HL-60 (cell line): ENCODE results near the gene CETN3.

ENCODE experiments used
- DNase-seq, 2 experiments: peaks; one replicate each; pipeline ENCODE4 v3.0.0-alpha.2; 2010 to 2020; ENCODE audit warnings: low read depth in 1 of 2, low spot score in 1 of 2
- H3K27ac ChIP-seq: fragments of 250-450 bp; sonication (Bioruptor Pico); replicated peaks from 2 replicates; pipeline ENCODE4 v1.5.1; 2020; ENCODE audit warnings: mild to moderate bottlenecking, moderate library complexity
- H3K27me3 ChIP-seq: fragments of 250-450 bp; sonication (Bioruptor Pico); 2 replicates; pipeline ENCODE4 v1.5.1; 2021; ENCODE audit warnings: mild to moderate bottlenecking, moderate library complexity; ENCODE audit not compliant: insufficient read depth, poor library complexity, severe bottlenecking
- H3K4me3 ChIP-seq: replicated peaks from 2 replicates; pipeline ENCODE4 v1.5.1; 2011; ENCODE audit warnings: mild to moderate bottlenecking, control low read depth, low read length; ENCODE audit not compliant: insufficient read depth
- GABPA ChIP-seq: IDR thresholded peaks from 2 replicates; pipeline ENCODE4 v1.6.1; 2012; ENCODE audit warnings: low read depth
- POLR2AphosphoS5 ChIP-seq: IDR thresholded peaks from 2 replicates; pipeline ENCODE4 v1.6.1; 2012; ENCODE audit warnings: low read depth
- SPI1 ChIP-seq: IDR thresholded peaks from 2 replicates; pipeline ENCODE4 v1.6.1; 2012; ENCODE audit warnings: low read depth, mild to moderate bottlenecking, borderline replicate concordance
- TF ChIP-seq, protein P1 (sequence below): IDR thresholded peaks from 2 replicates; pipeline ENCODE4 v1.6.1; 2012; ENCODE audit warnings: low read depth; ENCODE audit not compliant: insufficient replicate concordance
- TF ChIP-seq, protein P2 (sequence below): IDR thresholded peaks from one replicate; pipeline ENCODE4 v1.5.1; 2011; ENCODE audit warnings: low read length, control low read depth, inconsistent platforms; ENCODE audit not compliant: insufficient read depth

The CETN3 gene

DNA sequence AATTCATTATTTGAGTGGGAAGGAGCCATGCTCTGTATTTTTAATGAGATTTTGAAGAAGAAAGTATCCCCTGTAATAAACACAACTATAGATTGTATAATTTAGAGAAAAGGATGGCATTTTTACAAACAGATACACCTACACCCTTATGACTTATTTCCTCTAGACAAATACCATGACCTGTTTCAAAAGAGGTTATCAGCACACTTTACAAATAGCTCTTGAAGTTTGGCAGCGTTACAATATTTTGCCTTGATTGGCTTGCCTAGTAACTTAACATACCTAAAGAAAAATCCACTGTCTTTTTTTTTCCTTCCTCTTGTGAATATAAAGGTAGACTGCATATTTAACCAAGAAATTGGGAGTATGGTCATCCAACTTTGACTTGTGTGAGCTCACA is 28.5 kb upstream of the CETN3 start:
- no peaks in the 10 kb centered on the region for H3K27me3 ChIP-seq
- no peak for DNase-seq
- H3K4me3 ChIP-seq: no peak overlapping the region
- TF ChIP-seq, protein P1, sequence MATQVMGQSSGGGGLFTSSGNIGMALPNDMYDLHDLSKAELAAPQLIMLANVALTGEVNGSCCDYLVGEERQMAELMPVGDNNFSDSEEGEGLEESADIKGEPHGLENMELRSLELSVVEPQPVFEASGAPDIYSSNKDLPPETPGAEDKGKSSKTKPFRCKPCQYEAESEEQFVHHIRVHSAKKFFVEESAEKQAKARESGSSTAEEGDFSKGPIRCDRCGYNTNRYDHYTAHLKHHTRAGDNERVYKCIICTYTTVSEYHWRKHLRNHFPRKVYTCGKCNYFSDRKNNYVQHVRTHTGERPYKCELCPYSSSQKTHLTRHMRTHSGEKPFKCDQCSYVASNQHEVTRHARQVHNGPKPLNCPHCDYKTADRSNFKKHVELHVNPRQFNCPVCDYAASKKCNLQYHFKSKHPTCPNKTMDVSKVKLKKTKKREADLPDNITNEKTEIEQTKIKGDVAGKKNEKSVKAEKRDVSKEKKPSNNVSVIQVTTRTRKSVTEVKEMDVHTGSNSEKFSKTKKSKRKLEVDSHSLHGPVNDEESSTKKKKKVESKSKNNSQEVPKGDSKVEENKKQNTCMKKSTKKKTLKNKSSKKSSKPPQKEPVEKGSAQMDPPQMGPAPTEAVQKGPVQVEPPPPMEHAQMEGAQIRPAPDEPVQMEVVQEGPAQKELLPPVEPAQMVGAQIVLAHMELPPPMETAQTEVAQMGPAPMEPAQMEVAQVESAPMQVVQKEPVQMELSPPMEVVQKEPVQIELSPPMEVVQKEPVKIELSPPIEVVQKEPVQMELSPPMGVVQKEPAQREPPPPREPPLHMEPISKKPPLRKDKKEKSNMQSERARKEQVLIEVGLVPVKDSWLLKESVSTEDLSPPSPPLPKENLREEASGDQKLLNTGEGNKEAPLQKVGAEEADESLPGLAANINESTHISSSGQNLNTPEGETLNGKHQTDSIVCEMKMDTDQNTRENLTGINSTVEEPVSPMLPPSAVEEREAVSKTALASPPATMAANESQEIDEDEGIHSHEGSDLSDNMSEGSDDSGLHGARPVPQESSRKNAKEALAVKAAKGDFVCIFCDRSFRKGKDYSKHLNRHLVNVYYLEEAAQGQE: no peak
- TF ChIP-seq SPI1: no peak
- TF ChIP-seq GABPA: no peak
- TF ChIP-seq, protein P2, sequence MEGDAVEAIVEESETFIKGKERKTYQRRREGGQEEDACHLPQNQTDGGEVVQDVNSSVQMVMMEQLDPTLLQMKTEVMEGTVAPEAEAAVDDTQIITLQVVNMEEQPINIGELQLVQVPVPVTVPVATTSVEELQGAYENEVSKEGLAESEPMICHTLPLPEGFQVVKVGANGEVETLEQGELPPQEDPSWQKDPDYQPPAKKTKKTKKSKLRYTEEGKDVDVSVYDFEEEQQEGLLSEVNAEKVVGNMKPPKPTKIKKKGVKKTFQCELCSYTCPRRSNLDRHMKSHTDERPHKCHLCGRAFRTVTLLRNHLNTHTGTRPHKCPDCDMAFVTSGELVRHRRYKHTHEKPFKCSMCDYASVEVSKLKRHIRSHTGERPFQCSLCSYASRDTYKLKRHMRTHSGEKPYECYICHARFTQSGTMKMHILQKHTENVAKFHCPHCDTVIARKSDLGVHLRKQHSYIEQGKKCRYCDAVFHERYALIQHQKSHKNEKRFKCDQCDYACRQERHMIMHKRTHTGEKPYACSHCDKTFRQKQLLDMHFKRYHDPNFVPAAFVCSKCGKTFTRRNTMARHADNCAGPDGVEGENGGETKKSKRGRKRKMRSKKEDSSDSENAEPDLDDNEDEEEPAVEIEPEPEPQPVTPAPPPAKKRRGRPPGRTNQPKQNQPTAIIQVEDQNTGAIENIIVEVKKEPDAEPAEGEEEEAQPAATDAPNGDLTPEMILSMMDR: no peak
- no peak for TF ChIP-seq POLR2AphosphoS5
- no peak overlapping the region for H3K27ac ChIP-seq

DNA sequence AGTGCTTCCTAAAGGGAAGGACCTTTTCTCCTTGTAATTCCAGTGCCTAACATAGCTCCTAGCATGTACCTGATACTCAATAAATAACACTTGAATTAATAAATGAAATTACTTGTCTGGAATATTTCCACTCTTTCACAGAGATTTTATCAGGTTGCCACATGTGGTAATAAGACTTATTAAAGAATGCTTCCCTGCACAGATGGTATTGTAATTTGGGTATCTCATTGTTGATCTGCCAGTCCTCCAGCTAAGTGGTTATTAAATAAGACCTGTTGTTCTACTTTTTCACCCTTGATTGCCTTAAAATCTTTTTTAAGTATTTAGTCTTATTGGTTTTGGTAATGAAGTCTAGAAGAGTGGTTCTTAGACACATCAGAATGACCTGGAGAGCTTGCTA is 28.1 kb upstream of the CETN3 start:
- TF ChIP-seq, protein P2: no peak
- TF ChIP-seq, protein P1: no peak
- no peak for TF ChIP-seq GABPA
- TF ChIP-seq POLR2AphosphoS5: no peak
- no peak for TF ChIP-seq SPI1
- Histone ChIP-seq H3K27me3 (no peaks in the 10 kb centered on the region), H3K4me3 (no peak overlapping the region), H3K27ac (no peak overlapping the region)
- no peak for DNase-seq

DNA sequence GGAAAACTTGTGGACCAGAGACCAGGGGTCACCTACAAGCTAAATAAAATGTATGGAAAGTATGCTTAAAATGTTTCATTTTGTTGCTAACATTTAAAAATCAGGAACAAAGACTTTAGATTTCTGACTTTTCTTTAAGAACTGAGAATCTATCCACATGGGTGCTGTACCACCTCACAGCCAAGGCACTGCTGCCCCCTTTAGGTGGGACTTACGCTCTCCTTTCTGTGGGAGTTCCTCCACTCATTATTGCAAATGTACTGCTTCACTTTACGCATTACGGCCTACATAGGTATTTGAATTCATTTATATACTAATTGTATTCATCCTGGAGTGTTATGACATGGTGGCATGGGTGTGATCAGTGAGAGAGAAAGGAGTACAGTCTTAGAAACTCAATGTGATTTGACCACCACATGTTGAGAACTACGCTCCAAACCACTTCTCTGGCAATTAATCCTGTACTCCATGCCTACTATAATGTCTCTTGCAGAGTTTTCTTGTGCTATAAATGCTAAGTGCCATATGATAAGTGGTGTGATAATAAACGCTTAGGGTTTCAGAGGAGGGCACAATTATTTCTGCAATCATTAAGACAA is 24.7 kb upstream of the CETN3 start:
- TF ChIP-seq POLR2AphosphoS5: no peak
- TF ChIP-seq, protein P2: peak; percentile 9
- DNase-seq: peak in 1 of 2 experiments; percentile 35
- no peak overlapping the region for H3K27ac ChIP-seq
- H3K27me3 ChIP-seq: no peaks in the 10 kb centered on the region
- H3K4me3 ChIP-seq: no peak overlapping the region

DNA sequence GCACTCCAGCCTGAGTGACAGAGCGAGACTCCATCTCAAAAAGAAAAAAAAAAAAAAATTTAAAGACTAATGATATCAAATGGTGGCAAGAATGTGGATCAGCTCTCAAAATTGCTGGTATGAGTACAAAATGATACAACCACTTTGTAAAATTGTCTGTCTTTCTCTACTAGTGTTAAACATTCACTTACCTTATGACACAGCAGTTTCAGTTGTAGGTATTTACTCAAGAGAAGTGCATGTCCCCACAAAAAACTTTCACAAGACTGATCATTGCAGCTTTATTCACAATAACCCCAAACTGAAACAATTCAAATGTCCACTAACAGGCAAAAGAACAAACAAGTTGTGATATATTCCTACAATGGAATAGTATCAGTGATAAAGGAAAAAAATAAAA is 14.7 kb upstream of the CETN3 start:
- no peak overlapping the region for H3K4me3 ChIP-seq
- H3K27ac ChIP-seq: no peak overlapping the region
- DNase-seq: no peak
- TF ChIP-seq GABPA: no peak
- TF ChIP-seq, protein P2: no peak
- TF ChIP-seq SPI1: no peak
- TF ChIP-seq, protein P1: no peak
- no peak for TF ChIP-seq POLR2AphosphoS5
- no peaks in the 10 kb centered on the region for H3K27me3 ChIP-seq
